PFSK-1 (cell line): ENCODE results near the gene INO80E.

Source experiments
- FOXP2 ChIP-seq: optimal IDR thresholded peaks from 2 replicates; pipeline ENCODE3; 2011; ENCODE audit warnings: borderline replicate concordance, control low read depth, inconsistent platforms; ENCODE audit not compliant: insufficient read depth; ENCODE audit errors: extremely low read length, extremely low read depth
- POLR2AphosphoS5 ChIP-seq: IDR thresholded peaks from 2 replicates; pipeline ENCODE4 v1.6.1; 2012; ENCODE audit warnings: low read depth, mild to moderate bottlenecking, control low read depth, low read length, moderate library complexity
- SIN3A ChIP-seq: IDR thresholded peaks from 2 replicates; pipeline ENCODE4 v1.6.1; 2012; ENCODE audit warnings: mild to moderate bottlenecking, low read length, moderate library complexity, borderline replicate concordance; ENCODE audit not compliant: insufficient read depth
- TAF1 ChIP-seq: IDR thresholded peaks from 2 replicates; pipeline ENCODE4 v1.6.1; 2012; ENCODE audit warnings: low read length, control low read depth, borderline replicate concordance; ENCODE audit not compliant: insufficient read depth
- TF ChIP-seq, protein P1 (sequence below), 2 experiments: IDR thresholded peaks; 2 replicates each; pipeline versions ENCODE4 v1.6.1 to v1.8.0; 2011 to 2012; ENCODE audit warnings: low read depth in 2 of 2, low read length in 2 of 2, control low read depth in 1 of 2, inconsistent platforms in 1 of 2, mild to moderate bottlenecking in 1 of 2, moderate library complexity in 1 of 2; ENCODE audit not compliant: insufficient read depth in 1 of 2

INO80E gene

DNA sequence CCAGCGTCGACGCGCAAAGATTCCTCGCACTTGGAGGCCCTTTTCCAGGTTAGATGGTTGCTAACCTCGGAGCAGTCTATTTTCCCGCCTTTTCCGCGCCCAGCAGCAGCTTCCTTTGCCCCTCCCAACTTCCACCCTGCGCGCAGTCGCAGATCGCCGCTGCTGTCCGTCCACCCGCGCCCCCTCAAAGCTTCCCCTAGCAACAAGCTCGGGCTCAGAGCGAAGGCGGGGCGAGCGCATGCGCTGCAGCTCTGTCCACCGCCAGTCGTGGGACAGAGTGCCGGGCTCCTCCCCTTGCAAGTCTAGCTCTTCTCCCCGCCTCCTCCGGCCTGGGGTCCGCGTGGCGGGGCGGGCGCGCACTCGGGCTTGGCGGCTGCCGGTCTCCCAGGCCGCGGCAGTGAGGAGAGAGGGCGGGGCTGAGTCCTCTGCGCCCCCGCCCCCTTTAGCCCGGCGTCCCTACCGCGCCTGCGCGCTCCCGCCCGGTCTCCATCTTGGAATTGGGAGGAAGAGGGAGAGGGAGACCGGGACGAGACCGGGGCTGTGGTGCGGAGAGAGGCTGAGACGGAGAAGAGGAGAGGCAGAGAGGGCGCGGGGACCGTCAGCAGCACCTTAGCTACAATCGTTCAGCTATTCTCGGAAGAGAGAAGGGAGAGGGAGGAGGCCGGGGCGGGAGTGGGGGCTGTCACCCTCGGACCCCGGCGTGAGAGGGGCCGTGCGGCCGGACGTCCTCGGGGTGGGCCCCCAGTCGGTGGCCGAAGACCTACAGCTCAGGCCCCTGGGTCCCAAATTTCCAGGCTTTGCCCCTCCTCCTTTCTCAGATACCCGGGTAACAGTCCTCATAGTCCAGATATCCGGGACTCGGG, 22.4 kb upstream of the INO80E start, which contains the start of gene TAOK2:
TAOK2 (plus strand) TSS at position 485 of the 863 bp plus-strand sequence. CDS start 3,905 bp downstream, outside the sequence.
- TF ChIP-seq TAF1 (peak; percentile 72; the same call in 1 of the 2 replicates), POLR2AphosphoS5 (peak; percentile 91), FOXP2 (peak; percentile 57), SIN3A (0 out of 2 replicates have a peak, but pooled peaks have one; percentile 60)
- TF ChIP-seq, protein P1, sequence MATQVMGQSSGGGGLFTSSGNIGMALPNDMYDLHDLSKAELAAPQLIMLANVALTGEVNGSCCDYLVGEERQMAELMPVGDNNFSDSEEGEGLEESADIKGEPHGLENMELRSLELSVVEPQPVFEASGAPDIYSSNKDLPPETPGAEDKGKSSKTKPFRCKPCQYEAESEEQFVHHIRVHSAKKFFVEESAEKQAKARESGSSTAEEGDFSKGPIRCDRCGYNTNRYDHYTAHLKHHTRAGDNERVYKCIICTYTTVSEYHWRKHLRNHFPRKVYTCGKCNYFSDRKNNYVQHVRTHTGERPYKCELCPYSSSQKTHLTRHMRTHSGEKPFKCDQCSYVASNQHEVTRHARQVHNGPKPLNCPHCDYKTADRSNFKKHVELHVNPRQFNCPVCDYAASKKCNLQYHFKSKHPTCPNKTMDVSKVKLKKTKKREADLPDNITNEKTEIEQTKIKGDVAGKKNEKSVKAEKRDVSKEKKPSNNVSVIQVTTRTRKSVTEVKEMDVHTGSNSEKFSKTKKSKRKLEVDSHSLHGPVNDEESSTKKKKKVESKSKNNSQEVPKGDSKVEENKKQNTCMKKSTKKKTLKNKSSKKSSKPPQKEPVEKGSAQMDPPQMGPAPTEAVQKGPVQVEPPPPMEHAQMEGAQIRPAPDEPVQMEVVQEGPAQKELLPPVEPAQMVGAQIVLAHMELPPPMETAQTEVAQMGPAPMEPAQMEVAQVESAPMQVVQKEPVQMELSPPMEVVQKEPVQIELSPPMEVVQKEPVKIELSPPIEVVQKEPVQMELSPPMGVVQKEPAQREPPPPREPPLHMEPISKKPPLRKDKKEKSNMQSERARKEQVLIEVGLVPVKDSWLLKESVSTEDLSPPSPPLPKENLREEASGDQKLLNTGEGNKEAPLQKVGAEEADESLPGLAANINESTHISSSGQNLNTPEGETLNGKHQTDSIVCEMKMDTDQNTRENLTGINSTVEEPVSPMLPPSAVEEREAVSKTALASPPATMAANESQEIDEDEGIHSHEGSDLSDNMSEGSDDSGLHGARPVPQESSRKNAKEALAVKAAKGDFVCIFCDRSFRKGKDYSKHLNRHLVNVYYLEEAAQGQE (IDR thresholded peaks at IDR 0.05; ENCODE audit: insufficient read depth in 1 of 2, low read depth in 2 of 2, low read length in 2 of 2) = no peak

GRCh38 chr16:29974291-29975133, 21.5 kb upstream of the INO80E start:
- TF ChIP-seq FOXP2 (no peak), TAF1 (no peak), POLR2AphosphoS5 (no peak), SIN3A (no peak)
- TF ChIP-seq, protein P1 (IDR thresholded peaks at IDR 0.05; ENCODE audit: insufficient read depth in 1 of 2, low read depth in 2 of 2, low read length in 2 of 2) = no peak

GRCh38 chr16:29975134-29975538, 20.9 kb upstream of the INO80E start:
- TF ChIP-seq SIN3A = no peak
- no peak for TF ChIP-seq POLR2AphosphoS5
- TF ChIP-seq, protein P1 (IDR thresholded peaks at IDR 0.05; ENCODE audit: insufficient read depth in 1 of 2, low read depth in 2 of 2, low read length in 2 of 2) = no peak
- TF ChIP-seq FOXP2 = no peak
- no peak for TF ChIP-seq TAF1

GRCh38 chr16:29975811-29976511, 20.1 kb upstream of the INO80E start:
- no peak for TF ChIP-seq TAF1
- TF ChIP-seq FOXP2 = no peak
- TF ChIP-seq, protein P1 (IDR thresholded peaks at IDR 0.05; ENCODE audit: insufficient read depth in 1 of 2, low read depth in 2 of 2, low read length in 2 of 2) = no peak
- TF ChIP-seq POLR2AphosphoS5 = no peak
- no peak for TF ChIP-seq SIN3A
